NCI-H2196 treated with DMSO at 0.1 percent for 48 hours (cell line): ENCODE measurements around the gene STX8.
A peak's percentile ranks its signal among the peaks of the same experiment; 100 is the strongest.
"Not testable (repeated sequence)": the region's sequence is repeated elsewhere in the genome, so short reads cannot be mapped to it uniquely, and the experiment has no call there.

Experiments used
- DNase-seq: peaks from one replicate; lab custom pipeline; 2025; ENCODE audit not compliant: unreplicated experiment; lab: John Stamatoyannopoulos, UW

The STX8 gene

GRCh38 chr17:9408381-9408780, 167.2 kb downstream of the STX8 start:
- DNase-seq, result no peak

- DNase-seq, result no peak
Measured at GRCh38 chr17:9406046-9406606, 169.5 kb downstream of the STX8 start.

GRCh38 chr17:9403257-9403656, 172.4 kb downstream of the STX8 start:
- DNase-seq, result no peak

DNA sequence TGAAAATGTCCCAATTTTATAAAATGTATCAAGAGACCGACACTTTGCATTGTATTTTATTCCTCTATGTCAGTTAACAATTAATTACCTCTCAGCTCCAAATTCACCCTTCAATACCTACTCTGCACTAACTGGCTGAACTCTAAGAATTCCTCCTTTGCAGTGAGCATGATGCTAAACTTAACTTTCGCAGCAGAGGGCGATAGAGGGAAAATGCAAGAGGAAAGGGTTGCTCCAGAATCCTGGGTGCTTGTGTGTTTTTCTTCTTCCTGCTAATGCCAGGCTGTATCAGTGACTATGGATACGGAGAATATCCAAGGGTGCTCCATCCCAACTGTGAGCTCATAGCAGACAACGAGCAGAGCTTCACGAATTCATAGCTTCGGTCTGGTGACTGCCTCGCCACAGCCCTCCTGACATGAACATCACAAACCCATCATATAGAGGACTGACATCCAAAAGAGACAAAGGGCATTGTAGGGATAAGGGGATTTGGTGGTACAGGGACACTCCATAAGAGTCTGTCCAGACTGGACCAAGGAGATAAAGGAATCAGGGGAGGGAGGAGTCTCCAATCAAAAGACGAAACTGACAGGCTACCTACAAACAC, 172.9 kb downstream of the STX8 start:
- no peak for DNase-seq

DNA sequence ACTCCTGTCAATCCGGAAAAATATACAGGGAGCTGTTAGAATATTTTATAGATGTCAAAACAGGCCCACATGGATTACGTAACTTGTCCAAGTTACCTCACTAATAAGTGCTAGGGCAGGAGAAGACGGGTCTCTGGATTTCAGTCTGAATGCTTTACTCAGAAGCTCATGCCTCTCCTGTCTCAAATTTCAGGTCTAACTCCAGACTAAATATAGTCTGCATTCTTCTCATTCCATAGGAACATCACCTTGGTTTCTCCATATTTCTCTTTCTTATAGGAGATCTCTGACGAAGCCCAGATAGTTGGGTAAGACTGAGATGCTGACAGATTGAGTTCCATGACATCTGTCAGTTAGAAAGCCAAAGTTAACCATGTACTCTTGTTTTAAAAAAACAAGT, 174.2 kb downstream of the STX8 start:
- DNase-seq, result no peak

DNA sequence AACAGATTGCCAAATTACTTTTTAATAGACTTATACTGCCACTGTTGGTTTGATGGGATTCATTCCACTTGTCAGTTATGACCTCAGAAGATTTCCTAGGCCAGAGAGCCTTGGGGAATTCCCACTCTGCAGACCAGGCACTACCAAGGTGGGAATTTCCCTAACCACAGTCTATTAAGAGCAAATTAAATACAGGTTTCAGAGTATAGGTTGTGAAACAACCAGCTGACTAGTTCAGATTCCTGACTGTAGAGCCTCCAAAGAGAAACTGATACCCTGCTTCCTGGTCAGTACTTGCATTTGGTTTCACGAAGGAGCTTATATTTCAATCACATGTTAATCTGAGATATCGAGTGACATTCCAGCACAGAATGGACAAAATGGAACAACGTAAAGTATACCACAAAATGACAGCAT, 186.5 kb downstream of the STX8 start:
- DNase-seq, result peak; percentile 11

DNA sequence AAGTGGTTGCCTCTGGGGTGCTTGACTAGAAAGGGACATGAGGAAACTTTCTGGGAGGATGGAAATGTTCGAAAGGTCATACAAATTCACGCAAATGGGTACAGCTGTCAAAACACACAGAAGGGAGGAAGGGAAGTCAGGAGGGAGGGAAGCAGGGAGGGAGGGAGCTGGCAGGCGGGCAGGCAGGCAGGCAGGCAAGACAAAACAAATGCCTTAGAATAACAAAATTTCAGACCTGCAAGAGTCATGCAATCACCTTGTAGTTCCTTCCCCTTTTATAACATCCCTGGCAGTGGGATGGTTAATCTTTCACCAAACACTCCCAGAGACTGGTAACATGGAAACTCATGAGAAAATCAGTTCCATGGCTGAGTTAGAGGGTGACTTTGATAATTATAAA, 189.2 kb downstream of the STX8 start:
- no peak for DNase-seq

GRCh38 chr17:9383826-9384225, 191.8 kb downstream of the STX8 start:
- no peak for DNase-seq

- DNase-seq, result no peak
Measured at GRCh38 chr17:9382626-9383025, 193.0 kb downstream of the STX8 start.

DNA sequence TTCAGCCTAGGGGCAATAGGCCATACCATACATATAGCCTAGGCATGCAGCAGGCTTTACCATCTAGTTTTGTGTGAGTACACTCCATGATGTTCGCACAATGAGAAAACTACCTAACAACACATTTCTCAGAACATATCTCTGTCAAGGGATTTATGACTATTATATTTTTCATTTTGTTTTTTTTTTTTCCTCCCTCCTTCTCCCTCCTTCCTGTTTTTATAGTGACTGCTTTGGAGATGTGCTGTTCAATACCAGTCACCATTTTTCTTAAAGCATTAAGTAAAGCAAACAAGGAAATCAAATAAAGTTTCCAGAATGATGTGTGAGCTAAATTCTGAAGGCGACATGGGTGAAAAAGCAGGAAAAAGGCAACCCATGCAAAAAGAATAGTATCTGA, 194.6 kb downstream of the STX8 start:
- DNase-seq, result no peak

DNA sequence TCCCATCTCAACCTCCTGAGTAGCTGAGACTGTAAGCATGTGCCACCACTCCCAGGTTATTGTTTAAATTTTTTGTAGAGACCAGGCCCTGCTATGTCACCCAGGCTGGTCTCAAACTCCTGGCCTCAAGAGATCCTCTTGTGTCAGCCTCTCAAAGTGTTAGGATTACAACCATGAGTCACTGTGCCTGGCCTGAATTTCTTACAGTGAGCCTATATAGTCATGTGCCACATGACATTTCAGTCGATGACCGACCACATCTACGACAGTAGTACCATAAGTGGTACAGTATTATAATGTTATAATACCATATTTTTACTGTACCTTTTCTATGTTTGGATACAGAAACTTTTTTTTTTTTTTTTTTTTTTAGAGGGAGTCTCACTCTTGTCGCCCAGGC, 195.3 kb downstream of the STX8 start:
- DNase-seq, result no peak

- DNase-seq, result not testable (repeated sequence)
Measured at GRCh38 chr17:9376177-9376576, 199.4 kb downstream of the STX8 start.

GRCh38 chr17:9371019-9371418, 204.6 kb downstream of the STX8 start:
- peak; percentile 5 for DNase-seq

GRCh38 chr17:9370467-9370866, 205.2 kb downstream of the STX8 start:
- no peak for DNase-seq

DNA sequence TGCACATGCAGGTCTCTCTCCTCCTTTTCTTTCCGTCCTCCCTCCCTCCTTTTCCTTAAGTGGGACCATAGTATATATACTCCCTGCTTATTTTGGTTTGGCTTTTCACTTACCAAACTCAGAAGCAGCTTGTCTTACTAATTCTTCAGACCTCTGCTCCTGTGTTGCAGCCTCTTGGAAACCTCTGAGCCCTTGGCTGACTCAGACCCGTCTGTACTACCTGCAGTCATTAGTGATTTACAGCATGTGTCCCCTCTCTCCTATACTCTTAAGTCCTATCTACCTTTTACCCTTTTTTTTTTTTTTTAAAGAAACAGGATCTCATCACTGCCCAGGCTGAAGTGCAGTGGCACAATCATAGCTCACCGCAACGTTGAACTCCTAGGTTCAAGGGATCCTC, 207.0 kb downstream of the STX8 start:
- no peak for DNase-seq

DNA sequence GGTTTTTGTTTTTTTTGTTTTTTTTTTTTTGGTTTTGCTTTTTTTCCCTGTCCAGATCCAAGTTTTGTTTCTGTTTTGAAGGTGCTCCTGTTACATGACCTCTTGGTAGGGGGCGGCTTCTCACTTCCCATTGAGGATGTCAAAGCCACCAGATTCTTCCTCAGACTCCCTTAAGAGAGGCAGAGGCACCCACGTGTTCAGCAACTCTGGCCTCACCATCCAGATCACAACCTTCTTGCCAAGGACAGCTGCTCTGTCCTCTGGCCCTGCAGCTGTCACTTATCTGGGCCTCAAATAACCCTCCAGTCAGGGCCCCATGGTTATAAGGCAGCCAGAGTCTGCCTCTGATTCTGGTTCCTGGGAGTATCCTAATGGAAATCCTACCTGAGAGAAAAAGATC, 208.5 kb downstream of the STX8 start:
- no peak for DNase-seq

DNA sequence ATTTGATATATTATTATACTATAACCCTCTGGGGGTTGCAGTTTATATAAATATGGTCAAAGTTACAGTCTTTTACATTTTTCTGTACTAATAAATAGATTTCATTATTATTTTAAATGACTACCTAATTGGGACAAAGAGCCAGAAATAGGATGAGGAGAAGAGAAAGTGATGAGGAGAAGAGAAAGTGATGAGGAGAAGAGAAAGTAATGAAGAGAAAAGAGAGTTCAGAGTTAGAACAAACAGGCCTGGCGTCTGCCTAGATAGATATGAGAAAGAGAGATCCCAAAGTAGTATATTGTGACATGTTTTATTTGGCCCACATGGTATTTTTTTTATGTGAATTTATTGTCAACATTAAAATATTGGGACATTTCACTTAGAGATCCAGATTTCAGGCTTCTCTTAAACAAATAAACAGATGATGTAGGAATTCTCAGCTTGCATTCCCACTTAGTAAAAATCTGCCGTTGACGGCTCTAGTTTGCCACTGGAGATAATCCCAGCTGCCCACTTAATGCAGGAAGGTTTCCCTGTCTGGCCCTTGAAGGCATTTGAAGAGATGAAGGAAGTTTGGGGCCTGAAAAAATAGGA, 210.7 kb downstream of the STX8 start:
- DNase-seq, result no peak

GRCh38 chr17:9363440-9364350, 211.9 kb downstream of the STX8 start:
- DNase-seq, result no peak

GRCh38 chr17:9361188-9361955, 214.2 kb downstream of the STX8 start:
- DNase-seq, result no peak

DNA sequence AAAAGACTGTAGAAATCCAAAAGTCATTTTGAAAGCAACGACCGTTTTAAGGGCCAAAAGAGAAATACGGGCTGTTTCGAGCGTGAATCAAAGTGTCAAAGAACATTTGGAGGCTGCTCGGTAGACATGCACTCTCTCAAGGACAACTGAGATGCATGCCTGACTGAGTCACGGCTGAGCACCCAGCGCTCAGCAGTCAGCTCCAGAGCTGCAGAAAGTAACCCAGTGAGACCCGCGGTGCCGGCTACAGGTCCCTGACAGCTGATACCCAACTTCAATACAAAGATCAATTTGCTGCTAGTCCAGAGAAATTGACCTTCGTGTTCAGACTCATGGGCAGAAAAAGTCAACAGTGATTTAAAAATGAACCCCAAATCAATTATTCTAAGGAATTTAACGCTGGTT, 214.9 kb downstream of the STX8 start:
- DNase-seq, result no peak

- DNase-seq, result no peak
Measured at GRCh38 chr17:9356488-9356911, 219.1 kb downstream of the STX8 start.
